K562 (cell line): ENCODE results near the gene HGD. TPM values are rescaled to one million over a fixed set of nuclear protein-coding genes. Genes with fewer than 3 reads are reported as not detected.

ENCODE experiments used
- MAFF ChIP-seq: IDR thresholded peaks from 2 replicates; pipeline ENCODE4 v1.6.1; 2012; ENCODE audit warnings: low read length, improper control_type of control experiment
- MAFG ChIP-seq: fragments of 450-650 bp; conservative IDR thresholded peaks from 2 replicates; pipeline ENCODE4 v1.6.1; 2016; ENCODE audit warnings: missing genetic modification characterization, missing compliant biosample characterization
- NFE2 ChIP-seq: IDR thresholded peaks from 2 replicates; pipeline ENCODE4 v1.6.1; 2014; ENCODE audit warnings: antibody characterized with exemption, low read depth
- PHB ChIP-seq: fragments of 250-450 bp; sonication (Bioruptor Pico); IDR thresholded peaks from 2 replicates; pipeline ENCODE4 v1.5.0; 2021
- ZBED1 ChIP-seq: IDR thresholded peaks from 2 replicates; pipeline ENCODE4 v1.6.1; 2014
- ZNF316 ChIP-seq: fragments of 450-650 bp; IDR thresholded peaks from 2 replicates; pipeline ENCODE4 v1.6.1; 2016
- ZNF609 ChIP-seq: sonication (generic); formaldehyde crosslinking; IDR thresholded peaks from 2 replicates; pipeline ENCODE4 v1.8.1; 2023; ENCODE audit warnings: missing genetic modification reagents, mild to moderate bottlenecking, borderline replicate concordance
- polyA plus RNA-seq, 8 experiments: library from polyadenylated mRNA; depleted of rRNA in 4 of 8; stranded (reverse) in 5 of 8; unstranded in 3 of 8; fragments of >200 nt; fragmentation: Nextera tagmentation in 2 of 8; fragmentation: Illumina TruSeq in 1 of 8; extraction: Ambion mirVana in 2 of 8; extraction: Trizol in 1 of 8; gene quantifications; 2 replicates each; pipeline versions ENCODE4 v1.2.1 to v1.2.3, GENCODE V29; 2011 to 2014; ENCODE audit warnings: inconsistent platforms in 1 of 8, missing spikeins in 1 of 8
- total RNA-seq, 7 experiments: library from RNA; depleted of rRNA in 6 of 7; stranded (reverse); fragments of >200 nt in 6 of 7; fragmentation: Illumina TruSeq in 2 of 7; extraction: Trizol in 2 of 7; gene quantifications; 2 replicates each; pipeline versions ENCODE4 v1.2.1 to v1.2.3, GENCODE V29; 2011 to 2021; ENCODE audit warnings: low replicate concordance in 1 of 7

Gene HGD
- total and polyA plus RNA-seq, 9 of the 15 experiments (the other 6 are each of a cell fraction or from before 2014, with no cell fraction given) = 0.08 to 0.25 (median 0.17) TPM; not detected in 4

- TF ChIP-seq MAFG (peak; percentile 60; the same call in 1 of the 2 replicates), NFE2 (peak; percentile 58), PHB (no peak), MAFF (peak; percentile 25; the same call in 1 of the 2 replicates), ZBED1 (no peak), ZNF316 (peak; percentile 67), ZNF609 (CRISPR knock-in tag) (no peak)
These were observed 35.1 kb downstream of the HGD start (continued) for GRCh38 chr3:120646771-120647432.
